ENCODE results near the gene GCSH.
A peak's percentile ranks its signal among the peaks of the same experiment; 100 is the strongest.

GCSH gene

DNA sequence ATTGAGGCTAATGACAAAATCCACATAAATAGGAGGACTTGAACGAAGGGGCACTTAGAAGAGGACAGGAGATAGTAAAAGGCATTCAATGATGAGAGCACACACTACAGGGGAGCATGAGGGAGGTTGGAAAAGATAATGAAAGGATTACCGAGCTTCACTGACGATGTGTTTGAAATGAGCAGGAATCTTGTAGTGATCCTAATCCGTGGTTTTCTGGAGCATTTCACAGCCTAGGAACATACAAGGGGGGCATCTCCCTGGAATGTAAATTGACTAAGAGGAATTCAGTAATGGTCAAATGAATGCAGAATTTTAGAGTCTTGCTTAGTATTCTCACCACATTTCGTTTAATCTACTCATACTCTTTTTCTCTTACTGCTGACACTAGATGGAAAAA lies 55.4 kb downstream of the GCSH start:
- no peak for DNase-seq

DNA sequence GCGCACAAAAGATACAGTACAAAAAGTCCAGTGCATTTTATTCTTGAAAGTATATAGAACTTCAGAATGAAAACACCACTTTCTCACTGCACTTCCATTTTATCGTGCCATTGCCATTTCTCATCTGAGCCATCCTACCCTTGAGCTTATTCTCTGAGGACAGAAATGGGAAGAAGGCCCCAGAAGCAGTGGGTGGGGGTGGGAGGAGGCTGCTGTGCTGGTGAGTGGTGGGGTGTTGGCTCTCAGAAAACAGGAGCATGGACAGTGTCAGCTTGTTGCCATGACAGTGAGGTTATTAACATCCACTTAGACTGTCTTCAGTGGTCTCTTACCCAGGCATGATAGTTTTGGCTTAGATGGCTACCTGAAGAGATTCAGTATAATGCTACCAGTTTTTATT lies 56.1 kb downstream of the GCSH start:
- no peak for DNase-seq

DNA sequence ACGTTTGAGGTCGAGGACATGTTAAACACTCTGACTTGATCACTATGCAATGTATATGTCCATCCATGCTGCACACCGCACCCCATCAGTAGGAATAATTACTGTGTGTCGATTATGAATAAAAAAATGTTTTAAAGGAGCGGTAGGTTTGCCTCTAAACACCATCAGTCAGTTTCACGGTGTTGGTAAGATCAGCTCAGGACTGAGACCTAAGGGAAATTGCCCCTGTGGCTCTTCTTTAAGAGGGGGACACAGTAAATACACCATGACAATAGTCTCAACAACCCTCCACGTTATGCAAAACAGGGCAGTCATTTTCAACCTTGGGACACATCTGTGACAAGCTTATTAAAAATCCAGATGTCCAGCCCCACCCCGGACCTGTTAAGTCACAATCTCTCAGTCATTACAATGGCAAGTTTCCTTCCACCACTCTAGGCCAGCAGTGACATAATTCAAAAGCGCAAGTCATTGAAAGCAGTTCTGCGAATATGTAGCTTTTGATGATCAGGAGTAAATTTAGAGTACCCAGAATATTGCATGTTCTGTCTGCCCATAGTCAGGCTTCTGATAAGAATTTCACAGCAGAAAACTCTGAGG lies 59.3 kb downstream of the GCSH start:
- no peak for DNase-seq

DNA sequence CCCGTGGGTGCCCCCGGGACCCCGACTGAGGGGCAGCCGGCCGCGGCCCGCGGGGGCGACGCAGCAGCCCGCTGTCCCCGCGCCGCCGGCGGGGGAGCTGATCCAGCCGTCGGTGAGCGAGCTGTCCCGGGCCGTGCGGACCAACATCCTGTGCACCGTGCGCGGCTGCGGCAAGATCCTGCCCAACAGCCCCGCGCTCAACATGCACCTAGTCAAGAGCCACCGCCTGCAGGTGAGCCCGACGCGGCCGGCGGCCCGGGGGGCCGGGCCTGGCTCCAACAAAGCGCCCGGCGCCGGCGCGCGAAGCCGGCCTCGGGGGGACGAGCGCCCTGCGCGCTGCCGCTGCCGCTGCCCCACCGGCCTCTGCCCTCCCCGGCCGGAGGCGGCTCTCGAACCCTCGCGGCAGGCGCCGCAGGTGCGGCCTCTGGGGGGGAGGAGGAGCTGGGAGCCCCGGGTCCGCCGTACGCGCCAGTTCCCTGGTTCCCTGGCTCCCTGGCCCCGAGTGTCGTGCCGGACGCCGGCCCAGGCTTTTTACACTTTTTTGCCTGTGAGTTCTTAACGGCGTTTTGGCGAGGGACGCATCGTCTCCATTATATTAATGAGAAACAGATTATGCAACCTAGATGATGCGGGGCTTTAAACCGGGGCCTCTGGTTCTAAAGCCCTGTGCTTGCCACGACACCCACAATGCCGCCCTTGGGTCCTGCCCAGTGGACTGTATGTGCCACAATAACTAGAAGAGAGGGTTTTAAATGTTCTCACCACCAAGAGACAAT lies 60.0 kb downstream of the GCSH start:
- no peak for DNase-seq

- DNase-seq, result peak; percentile 87
Measured at GRCh38 chr16:81035398-81035974, 60.7 kb downstream of the GCSH start, which contains the start of gene ATMIN. TSS of gene ATMIN (plus strand) at chr16:81035842. CDS start at chr16:81035871, 29 bp downstream.

Data from CD4-positive, alpha-beta T cell treated with Interferon gamma for 1 hour (primary cell).